Lung (tissue), 12 donors: ENCODE results near the gene RAB44. TPM values are rescaled to one million over a fixed set of nuclear protein-coding genes. Genes with fewer than 3 reads are reported as not detected.

ENCODE experiments used
- ATAC-seq: fragments of 200-7000 bp; cut with Tn5 transposase; one replicate; pipeline ENCODE4 v1.9.1; 2020; ENCODE audit warnings: moderate number of reproducible peaks; ENCODE audit not compliant: insufficient read depth, low FRiP score
- DNase-seq, 3 donors: peaks; one replicate each; pipeline ENCODE4 v3.0.0-alpha.2; 2013 to 2017
- H3K27ac ChIP-seq, 2 donors: one replicate each; pipeline ENCODE4 v1.5.1; 2013; ENCODE audit warnings: mild to moderate bottlenecking in 2 of 2, moderate library complexity in 2 of 2, control low read depth in 1 of 2, inconsistent platforms in 1 of 2, low read depth in 1 of 2, low read length in 1 of 2
- H3K27me3 ChIP-seq, 3 donors: one replicate each; pipeline ENCODE4 v1.5.1; 2013; ENCODE audit warnings: low read length in 2 of 3; ENCODE audit not compliant: control insufficient read depth in 3 of 3, insufficient read depth in 3 of 3
- H3K36me3 ChIP-seq, 4 donors: one replicate each; pipeline ENCODE4 v1.5.1; 2013; ENCODE audit warnings: low read length in 4 of 4, mild to moderate bottlenecking in 1 of 4, moderate library complexity in 1 of 4; ENCODE audit not compliant: control insufficient read depth in 4 of 4, insufficient read depth in 4 of 4
- H3K4me1 ChIP-seq, 5 donors: one replicate each; pipeline ENCODE4 v1.5.1; 2013; ENCODE audit warnings: low read length in 5 of 5, mild to moderate bottlenecking in 2 of 5, moderate library complexity in 1 of 5; ENCODE audit not compliant: control insufficient read depth in 5 of 5, insufficient read depth in 5 of 5
- H3K4me3 ChIP-seq: one replicate; pipeline ENCODE4 v1.5.1; 2013; ENCODE audit warnings: mild to moderate bottlenecking, control low read depth, moderate library complexity
- H3K9ac ChIP-seq, 2 donors: one replicate each; pipeline ENCODE4 v1.5.1; 2013; ENCODE audit warnings: low read length in 2 of 2, control low read depth in 1 of 2; ENCODE audit not compliant: insufficient read depth in 1 of 2
- H3K9me3 ChIP-seq, 4 donors: one replicate each; pipeline ENCODE4 v1.5.1; 2013; ENCODE audit warnings: low read length in 3 of 4, mild to moderate bottlenecking in 1 of 4, moderate library complexity in 1 of 4; ENCODE audit not compliant: control insufficient read depth in 4 of 4, insufficient read depth in 3 of 4
- CTCF ChIP-seq: IDR thresholded peaks from 2 replicates; pipeline ENCODE4 v1.5.1; 2012; ENCODE audit warnings: mild to moderate bottlenecking; ENCODE audit errors: control extremely low read depth, extremely low read depth
- WGBS, 2 donors: extraction: QIAGEN DNeasy Blood & Tissue Kit; methylation state at CpG; one replicate each; pipeline ENCODE4 v1.1.7; 2013; 5-methylcytosine and 5-hydroxymethylcytosine counted together
- polyA plus RNA-seq, 2 donors: library from polyadenylated mRNA; stranded (reverse); fragments of 200-250 nt; gene quantifications; one replicate each; pipeline ENCODE4 v1.2.1, GENCODE V29; 2013
- total RNA-seq, 2 donors: library from RNA; depleted of rRNA in 1 of 2; stranded (reverse); fragments of >200 nt in 1 of 2; gene quantifications; one replicate each; pipeline ENCODE4 v1.2.1, GENCODE V29; 2014 to 2021
- donor health status: control.
- donor health status: control.
- donor health status: Bipolar disorder and iron deficiency.
- donor health status: healthy.
- donor health status: DM: yes; HTN: yes; CAD: no.

The RAB44 gene
- total and polyA plus RNA-seq, 4 donors: 0.26 to 1.5 (median 0.91) TPM

DNA sequence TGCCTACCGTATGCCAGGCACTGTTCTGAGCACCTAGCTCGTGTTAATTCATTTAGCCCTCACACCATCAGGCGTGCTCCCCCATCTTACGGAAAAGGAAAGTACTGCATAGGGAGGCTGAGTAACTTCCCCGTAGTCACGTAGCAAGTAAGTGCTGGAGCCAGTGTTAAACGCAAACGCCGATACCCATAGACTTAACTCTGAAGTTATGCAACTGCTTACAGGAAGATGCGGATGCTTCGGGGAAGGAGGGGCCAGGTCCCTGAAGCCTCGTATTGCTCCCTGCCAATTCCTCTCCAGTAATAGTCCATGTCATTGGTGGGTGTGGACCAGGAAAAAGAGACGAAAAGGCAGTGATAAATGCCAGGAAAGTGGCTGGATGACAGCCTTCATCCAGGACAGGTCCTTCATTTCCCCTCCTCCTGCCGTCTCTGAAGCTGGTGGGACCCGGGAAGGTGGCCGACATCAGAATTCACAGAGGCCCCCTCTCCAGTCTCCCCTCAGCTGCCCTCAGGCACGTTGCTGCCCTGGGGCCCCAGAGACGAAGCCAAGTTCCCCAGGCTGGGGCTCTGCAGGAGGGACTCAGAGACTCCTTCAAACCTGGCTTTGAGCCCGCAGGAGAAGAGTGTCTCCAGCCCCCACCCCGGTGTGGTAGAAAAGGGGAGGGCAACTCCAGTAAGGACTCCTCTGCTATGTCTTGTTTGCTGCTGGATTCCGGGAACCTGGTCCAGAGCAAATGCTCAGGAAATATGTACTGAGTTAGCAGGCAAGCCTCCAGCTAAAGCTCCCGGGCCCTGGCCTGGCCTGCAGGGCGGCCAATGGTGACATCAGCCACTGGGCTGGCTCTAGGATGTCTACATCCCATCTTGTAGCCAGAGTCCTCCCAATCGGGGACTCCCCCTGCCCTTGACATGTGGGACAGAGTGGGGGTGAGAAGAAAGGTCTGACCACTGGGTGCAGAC, 37.8 kb downstream of the RAB44 start:
- Histone ChIP-seq H3K4me3 (no peak overlapping the region), H3K36me3 (peaks cover 0 to 2% (median 0%) of the 10 kb centered on the region in 4 donors), H3K27me3 (no peaks in the 10 kb centered on the region), H3K9me3 (no peaks in the 10 kb centered on the region), H3K27ac (peak overlapping the region; percentile 63 to 67), H3K9ac (peak overlapping the region in 1 of 2 donors; percentile 79), H3K4me1 (peaks cover 0 to 17% (median 7%) of the 10 kb centered on the region in 5 donors)
- TF ChIP-seq CTCF: no peak
- peak; percentile 75 for ATAC-seq
- DNase-seq: peak; percentile 63 to 83 (median 75)
- WGBS, 2 donors: 9 to 14% methylated on average over 24 of the region's 24 CpGs

DNA sequence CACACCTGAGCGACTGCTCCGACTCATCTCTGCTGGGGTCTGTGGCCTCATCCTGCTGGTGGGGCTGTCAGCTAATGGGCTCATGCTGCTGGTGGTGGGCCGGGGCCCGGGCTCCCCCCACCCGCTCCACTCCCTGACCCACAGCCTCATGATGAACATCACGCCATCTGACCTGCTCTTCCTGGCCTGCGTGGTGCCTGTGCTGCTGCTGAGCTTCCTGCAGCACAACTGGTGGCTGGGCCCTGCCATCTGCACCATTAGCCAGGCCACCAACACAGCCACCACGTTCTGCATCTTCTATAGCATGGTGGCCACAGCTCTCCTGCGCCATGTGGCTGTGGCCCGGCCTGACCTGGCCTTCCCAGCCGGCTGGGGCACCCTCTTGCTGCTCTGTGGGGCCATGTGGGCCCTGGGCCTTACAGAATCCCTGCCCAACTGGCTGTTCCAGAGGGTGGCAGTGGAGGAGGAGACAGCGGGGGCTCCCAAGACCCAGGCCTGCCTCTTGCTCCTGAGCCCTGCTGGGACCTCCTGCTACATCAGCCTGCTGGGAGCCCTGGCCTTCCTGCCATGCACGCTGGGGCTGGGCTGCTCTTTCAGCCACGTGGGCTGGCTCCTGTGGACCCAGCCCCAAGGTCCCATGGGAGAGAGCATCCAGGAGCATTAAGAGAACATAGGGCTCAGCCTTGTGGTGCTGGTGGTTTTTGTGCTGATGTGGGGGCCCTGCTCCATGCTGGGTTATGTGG, 39.6 kb downstream of the RAB44 start:
- ATAC-seq: no peak
- no peak overlapping the region for H3K4me3 ChIP-seq
- no peaks in the 10 kb centered on the region for H3K27me3 ChIP-seq
- no peak for TF ChIP-seq CTCF
- no peaks in the 10 kb centered on the region for H3K9me3 ChIP-seq
- no peak overlapping the region for H3K9ac ChIP-seq
- H3K27ac ChIP-seq: no peak overlapping the region
- no peak for DNase-seq
- peaks cover 0 to 17% (median 7%) of the 10 kb centered on the region in 5 donors for H3K4me1 ChIP-seq
- 96% methylated on average over 14 of the region's 14 CpGs for WGBS, 2 donors
- H3K36me3 ChIP-seq: peaks cover 0 to 2% (median 0%) of the 10 kb centered on the region in 4 donors

GRCh38 chr6:36738108-36738507, 40.5 kb downstream of the RAB44 start:
- Histone ChIP-seq H3K4me3 (no peak overlapping the region), H3K27me3 (no peaks in the 10 kb centered on the region), H3K9ac (no peak overlapping the region), H3K36me3 (no peaks in the 10 kb centered on the region), H3K27ac (no peak overlapping the region), H3K4me1 (peaks cover 0 to 17% (median 7%) of the 10 kb centered on the region in 5 donors), H3K9me3 (no peaks in the 10 kb centered on the region)
- TF ChIP-seq CTCF: no peak
- ATAC-seq: no peak
- no peak for DNase-seq
- WGBS, 2 donors: 95 to 96% methylated on average over 1 of the region's 1 CpG
